Parathyroid adenoma (tissue), 2 donors: Measurements from ENCODE around the gene UBTD2.

ENCODE experiments used
- H2AFZ ChIP-seq: fragments of 300-600 bp; sonication (generic); one replicate; pipeline ENCODE4 v1.7.0; 2017; ENCODE audit warnings: antibody characterized with exemption, mild to moderate bottlenecking
- H3K27ac ChIP-seq: fragments of 300-600 bp; sonication (generic); one replicate; pipeline ENCODE4 v1.7.0; 2017
- H3K27me3 ChIP-seq: fragments of 300-600 bp; sonication (generic); one replicate; pipeline ENCODE4 v1.7.0; 2017; ENCODE audit warnings: low read length; ENCODE audit not compliant: control insufficient read depth, insufficient read depth
- H3K36me3 ChIP-seq: fragments of 300-600 bp; sonication (generic); one replicate; pipeline ENCODE4 v1.7.0; 2017; ENCODE audit warnings: low read length; ENCODE audit not compliant: control insufficient read depth, insufficient read depth
- H3K4me1 ChIP-seq: fragments of 300-600 bp; sonication (generic); one replicate; pipeline ENCODE4 v1.7.0; 2017; ENCODE audit warnings: control low read depth
- H3K4me2 ChIP-seq: fragments of 300-600 bp; sonication (generic); one replicate; pipeline ENCODE4 v1.7.0; 2017; ENCODE audit warnings: low read length
- H3K4me3 ChIP-seq: fragments of 300-600 bp; sonication (generic); one replicate; pipeline ENCODE4 v1.7.0; 2017; ENCODE audit warnings: low read depth, low read length
- H3K79me2 ChIP-seq: fragments of 300-600 bp; sonication (generic); one replicate; pipeline ENCODE4 v1.7.0; 2017; ENCODE audit warnings: control low read depth
- H3K9ac ChIP-seq: fragments of 300-600 bp; sonication (generic); one replicate; pipeline ENCODE4 v1.7.0; 2017; ENCODE audit warnings: mild to moderate bottlenecking
- H3K9me3 ChIP-seq: fragments of 300-600 bp; sonication (generic); one replicate; pipeline ENCODE4 v1.7.0; 2017; ENCODE audit warnings: low read length; ENCODE audit not compliant: control insufficient read depth
- CTCF ChIP-seq: fragments of 300-600 bp; sonication (generic); IDR thresholded peaks from one replicate; pipeline ENCODE4 v1.7.0; 2017; ENCODE audit warnings: antibody characterized with exemption, mild to moderate bottlenecking
- donor health status: primary hyperparathyroidism.

UBTD2 gene

GRCh38 chr5:172182291-172182690 lies 101.3 kb downstream of the UBTD2 start:
- Histone ChIP-seq H3K4me3 (no peak overlapping the region), H3K36me3 (no peaks in the 10 kb centered on the region), H3K9ac (no peak overlapping the region), H3K4me2 (no peak overlapping the region), H3K9me3 (no peaks in the 10 kb centered on the region), H3K4me1 (no peaks in the 10 kb centered on the region), H3K27ac (no peak overlapping the region), H3K27me3 (no peaks in the 10 kb centered on the region), H2AFZ (no peak overlapping the region), H3K79me2 (no peaks in the 10 kb centered on the region)
- TF ChIP-seq CTCF = no peak

- H3K27me3 ChIP-seq = no peaks in the 10 kb centered on the region
- no peaks in the 10 kb centered on the region for H3K4me1 ChIP-seq
- no peak overlapping the region for H3K27ac ChIP-seq
Observed at GRCh38 chr5:172180936-172181335, 102.6 kb downstream of the UBTD2 start.

GRCh38 chr5:172178991-172179989 lies 104.3 kb downstream of the UBTD2 start:
- peak overlapping the region; percentile 64 for H3K27ac ChIP-seq
- H3K9ac ChIP-seq = no peak overlapping the region

More at GRCh38 chr5:172180936-172181335, 102.6 kb downstream of the UBTD2 start:
- Histone ChIP-seq H3K79me2 (no peaks in the 10 kb centered on the region), H3K4me3 (no peak overlapping the region), H2AFZ (no peak overlapping the region), H3K4me2 (no peak overlapping the region), H3K36me3 (no peaks in the 10 kb centered on the region), H3K9ac (no peak overlapping the region), H3K9me3 (no peaks in the 10 kb centered on the region)
- TF ChIP-seq CTCF = no peak

GRCh38 chr5:172178301-172178987 lies 105.1 kb downstream of the UBTD2 start:
- Histone ChIP-seq H3K9me3 (no peaks in the 10 kb centered on the region), H3K36me3 (no peaks in the 10 kb centered on the region), H3K27me3 (no peaks in the 10 kb centered on the region), H2AFZ (no peak overlapping the region), H3K79me2 (no peaks in the 10 kb centered on the region), H3K4me3 (no peak overlapping the region), H3K4me2 (no peak overlapping the region), H3K27ac (peak overlapping the region; percentile 64), H3K9ac (no peak overlapping the region), H3K4me1 (peaks cover 9% of the 10 kb centered on the region)
- no peak for TF ChIP-seq CTCF

More at GRCh38 chr5:172178991-172179989, 104.3 kb downstream of the UBTD2 start:
- no peak for TF ChIP-seq CTCF
- Histone ChIP-seq H3K4me3 (no peak overlapping the region), H3K9me3 (no peaks in the 10 kb centered on the region), H2AFZ (no peak overlapping the region), H3K36me3 (no peaks in the 10 kb centered on the region), H3K4me1 (peaks cover 8% of the 10 kb centered on the region), H3K27me3 (no peaks in the 10 kb centered on the region), H3K4me2 (peak overlapping the region; percentile 6), H3K79me2 (no peaks in the 10 kb centered on the region)
